Stimulated activated CD4-positive, alpha-beta T cell treated with anti-CD3 and anti-CD28 coated beads, TNF-alpha, amount 100 ng/mL, for 48 hours (primary cell): Measurements from ENCODE around the gene PDE1C.

Source experiments
- DNase-seq, 3 donors: peaks; one replicate each; pipeline ENCODE4 v3.0.0-alpha.2; 2020; ENCODE audit warnings: low read depth in 3 of 3

PDE1C gene

DNA sequence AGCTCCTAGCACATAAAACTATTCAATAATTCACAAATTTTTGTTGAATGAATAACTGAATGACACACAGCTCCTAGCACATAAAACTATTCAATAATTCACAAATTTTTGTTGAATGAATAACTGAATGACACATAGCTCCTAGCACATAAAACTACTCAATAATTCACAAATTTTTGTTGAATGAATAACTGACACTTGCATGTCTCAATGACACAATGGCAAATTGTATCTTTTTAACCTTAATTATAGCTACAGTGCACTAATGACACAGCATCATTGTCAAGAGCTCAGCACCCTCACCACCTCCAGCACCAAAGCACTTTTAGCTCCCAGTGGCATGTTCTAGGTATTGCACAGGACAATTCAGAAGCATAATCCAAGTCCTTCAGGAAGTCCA, 131.6 kb downstream of the PDE1C start:
- DNase-seq: no peak

DNA sequence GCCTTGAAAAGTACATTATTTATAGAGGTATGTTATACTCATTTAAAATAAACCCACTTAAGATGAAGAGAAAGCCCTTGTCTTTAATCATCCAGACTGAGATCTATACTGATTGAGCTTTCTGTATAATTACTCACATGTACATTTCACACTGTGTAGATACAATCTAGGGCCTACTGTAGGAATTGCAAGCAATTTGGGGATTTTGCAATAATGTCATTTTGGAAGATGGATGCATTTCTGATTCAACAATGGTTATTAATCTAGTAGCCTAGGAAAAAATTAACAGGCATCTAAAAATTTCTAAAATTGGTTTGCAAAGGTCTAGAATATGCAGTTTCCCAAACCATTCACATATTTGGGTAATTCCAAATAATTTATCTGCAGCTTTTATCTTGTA, 132.2 kb downstream of the PDE1C start:
- DNase-seq: no peak

DNA sequence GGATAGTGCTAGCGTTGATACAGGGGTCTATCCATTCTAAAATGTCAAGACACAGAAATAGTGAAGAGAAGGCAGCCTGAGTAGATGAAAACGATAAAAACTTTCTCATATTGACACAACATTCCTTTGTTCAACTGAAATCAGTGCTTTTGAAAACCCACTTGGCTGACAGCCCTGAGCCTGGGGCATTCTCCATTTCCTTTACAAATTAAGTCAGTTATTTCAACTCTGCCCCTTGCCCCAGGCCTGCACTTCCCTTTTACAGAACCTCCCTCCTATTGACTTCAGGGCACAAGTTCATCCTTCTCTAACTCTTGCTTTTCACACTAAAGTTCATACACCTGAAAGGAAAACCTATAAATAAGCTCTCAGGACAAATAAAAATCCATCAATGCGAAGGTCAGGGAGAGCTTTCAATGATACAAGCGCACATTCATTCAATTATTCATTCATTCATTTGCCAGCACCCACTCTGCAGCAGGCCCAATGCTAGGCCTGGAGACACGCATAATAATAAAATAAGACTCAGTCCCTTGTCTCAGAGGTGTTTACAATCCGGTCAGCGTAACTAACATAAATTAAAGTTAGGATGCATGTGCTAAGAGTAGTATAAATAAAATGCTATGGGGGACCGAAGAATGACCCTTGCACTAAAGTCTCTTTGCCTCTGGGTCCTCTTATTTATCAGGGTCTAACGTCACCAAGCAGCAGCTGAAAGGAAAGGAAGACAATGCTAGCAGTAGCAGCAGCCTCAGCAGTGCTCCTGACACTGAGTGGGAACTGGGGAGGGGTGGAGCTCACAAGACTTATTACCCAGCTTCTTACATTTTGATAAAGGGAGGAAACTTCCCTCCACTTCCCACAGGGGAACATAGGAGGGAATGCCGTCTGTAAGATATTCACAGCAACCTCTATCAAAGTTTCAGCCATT, 134.8 kb downstream of the PDE1C start:
- no peak for DNase-seq

DNA sequence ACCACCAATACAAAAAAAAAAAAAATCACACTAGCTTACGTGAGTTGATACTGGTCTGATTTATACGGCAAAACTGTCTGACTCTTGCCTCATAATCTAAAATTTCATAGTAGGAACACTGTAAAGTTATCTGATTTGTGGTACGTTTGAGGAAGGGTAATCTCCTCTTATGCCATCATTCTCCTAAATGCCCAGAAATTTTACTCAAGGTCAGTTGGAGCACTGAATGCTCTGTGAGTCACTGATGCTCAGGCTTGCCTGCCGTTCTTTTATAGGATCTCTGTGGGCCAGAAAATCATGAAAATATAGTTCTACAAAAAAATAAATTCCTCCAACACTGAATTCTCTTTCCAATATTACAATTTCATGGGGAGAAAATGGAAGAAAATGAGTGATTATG, 135.7 kb downstream of the PDE1C start:
- DNase-seq: no peak

DNA sequence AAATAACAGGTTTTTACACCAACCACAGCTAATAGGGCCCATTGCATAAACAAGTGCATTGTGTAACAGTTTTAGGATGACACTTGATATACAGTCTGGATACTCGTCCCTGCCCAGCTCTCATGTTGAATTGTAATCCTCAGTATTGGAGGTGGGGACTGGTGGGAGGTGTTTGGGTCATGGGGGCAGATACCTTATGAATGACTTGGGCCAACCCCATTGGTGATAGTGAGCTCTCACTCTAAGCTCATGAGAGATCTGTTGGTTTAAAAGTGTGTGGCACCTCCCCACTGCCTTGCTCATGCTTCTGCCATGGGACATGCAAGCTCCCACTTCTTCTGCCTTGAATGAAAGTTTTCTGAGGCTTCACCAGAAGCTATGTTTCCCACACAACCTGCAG, 136.7 kb downstream of the PDE1C start:
- DNase-seq: no peak

DNA sequence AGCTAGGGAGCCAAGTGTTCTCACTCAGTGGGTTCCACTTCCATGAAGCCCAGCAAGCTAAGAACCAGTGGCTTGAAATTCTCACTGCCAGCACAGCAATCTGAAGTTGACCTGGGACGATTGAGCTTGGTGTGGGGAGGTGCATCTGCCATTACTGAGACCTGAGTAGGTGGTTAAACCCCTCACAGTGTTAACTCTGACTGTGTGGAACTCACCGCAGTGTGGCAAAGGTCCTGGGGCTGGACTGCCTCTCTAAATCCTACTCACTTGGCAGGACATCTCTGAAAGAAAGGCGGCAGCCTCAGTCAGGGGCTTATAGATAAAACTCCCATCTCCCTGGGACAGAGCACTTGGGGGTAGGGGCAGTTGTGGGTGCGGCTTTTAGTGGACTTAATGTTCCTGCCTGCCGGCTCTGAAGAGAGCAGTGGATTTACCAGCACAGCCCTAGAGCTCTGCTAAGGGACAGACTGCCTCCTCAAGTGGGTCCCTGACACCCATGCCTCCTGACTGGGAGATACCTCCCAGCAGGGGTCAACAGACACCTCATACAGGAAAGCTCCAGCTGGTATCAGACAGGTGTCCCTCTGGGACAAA, 143.1 kb downstream of the PDE1C start:
- DNase-seq: no peak

DNA sequence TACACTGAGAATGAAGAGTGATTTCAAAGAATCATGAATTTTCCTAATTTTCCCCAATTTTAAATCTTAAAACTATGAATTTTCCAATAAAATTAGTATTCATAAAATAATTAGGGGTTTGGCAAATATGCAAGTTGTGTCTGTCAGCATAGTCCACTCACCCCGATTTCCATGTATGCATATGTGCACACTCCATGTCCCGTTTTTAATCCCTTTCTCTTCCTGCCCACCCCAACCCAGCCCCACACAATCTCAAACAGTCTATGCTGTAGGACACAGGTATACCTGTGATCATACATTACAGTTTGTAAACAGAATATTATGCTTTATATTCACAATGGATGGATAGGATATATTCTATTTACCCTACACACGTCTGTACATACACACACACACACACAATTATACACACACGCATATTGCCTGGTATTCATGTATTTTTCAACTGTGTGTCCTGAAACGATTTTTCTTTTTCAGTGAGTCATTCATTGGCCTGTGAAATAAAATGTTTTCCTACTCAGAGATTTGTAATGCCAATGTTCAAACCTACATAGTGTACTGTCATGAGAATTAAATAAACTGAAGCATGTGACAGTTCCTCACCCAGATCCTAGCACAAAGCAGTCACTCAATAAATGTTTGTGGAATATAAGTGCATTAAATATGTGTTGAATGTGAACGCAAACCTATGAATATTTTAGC, 144.3 kb downstream of the PDE1C start:
- DNase-seq: no peak

DNA sequence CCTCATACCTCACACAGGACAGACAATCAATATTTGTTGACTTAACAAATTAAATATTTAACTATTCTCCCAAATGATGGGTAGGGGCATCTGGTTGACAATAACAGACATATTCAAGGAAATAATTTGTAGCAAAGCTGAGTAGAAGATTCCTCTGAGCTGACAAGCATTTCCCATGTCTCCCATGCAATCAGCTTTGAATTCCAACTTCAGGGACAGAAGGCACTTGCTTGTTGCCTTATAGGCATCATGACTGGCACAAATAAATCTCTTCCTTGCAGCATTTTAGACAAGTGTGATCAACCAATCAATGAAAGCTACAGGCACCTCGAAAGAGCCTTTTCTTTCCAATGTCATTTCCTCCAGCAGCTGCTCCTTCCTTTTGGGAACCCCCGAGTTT, 146.0 kb downstream of the PDE1C start:
- no peak for DNase-seq

DNA sequence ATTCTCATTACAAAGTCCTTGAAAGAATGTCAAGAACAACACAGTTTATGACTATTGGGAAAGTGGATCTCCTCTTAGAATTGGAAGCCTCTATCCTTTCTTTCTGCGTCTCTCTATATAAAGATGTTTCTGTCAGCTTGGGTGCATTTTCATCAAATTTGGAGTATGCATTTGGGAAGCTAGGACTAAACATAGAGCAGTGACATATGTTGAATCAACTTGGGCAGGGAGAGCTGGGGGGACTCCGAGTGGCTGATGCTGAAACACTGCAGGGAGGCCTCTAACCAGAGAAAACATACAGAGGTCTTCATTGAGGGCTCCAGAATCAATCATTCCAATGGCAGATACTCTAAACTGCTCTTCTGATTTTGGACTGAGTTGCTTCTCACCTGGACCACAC, 147.4 kb downstream of the PDE1C start:
- DNase-seq: no peak

DNA sequence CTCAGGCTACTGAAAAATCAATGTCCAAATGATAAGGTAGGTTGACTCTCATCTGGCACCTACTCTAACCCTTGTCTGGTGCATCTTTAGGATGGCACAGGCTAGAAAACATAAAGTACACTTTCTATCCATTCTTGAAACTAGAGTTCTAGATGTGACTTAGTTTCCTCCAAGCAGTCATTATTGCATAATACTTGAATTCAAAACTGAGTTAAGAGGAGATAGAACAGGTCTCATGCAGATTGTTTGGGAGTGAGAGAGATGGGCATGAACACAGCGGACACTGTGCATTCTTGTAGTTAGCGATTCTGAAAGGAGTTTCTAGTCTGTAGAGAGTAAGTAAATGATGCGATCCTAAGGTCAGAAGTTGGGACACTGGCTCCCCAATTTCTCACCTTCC, 149.2 kb downstream of the PDE1C start:
- no peak for DNase-seq

DNA sequence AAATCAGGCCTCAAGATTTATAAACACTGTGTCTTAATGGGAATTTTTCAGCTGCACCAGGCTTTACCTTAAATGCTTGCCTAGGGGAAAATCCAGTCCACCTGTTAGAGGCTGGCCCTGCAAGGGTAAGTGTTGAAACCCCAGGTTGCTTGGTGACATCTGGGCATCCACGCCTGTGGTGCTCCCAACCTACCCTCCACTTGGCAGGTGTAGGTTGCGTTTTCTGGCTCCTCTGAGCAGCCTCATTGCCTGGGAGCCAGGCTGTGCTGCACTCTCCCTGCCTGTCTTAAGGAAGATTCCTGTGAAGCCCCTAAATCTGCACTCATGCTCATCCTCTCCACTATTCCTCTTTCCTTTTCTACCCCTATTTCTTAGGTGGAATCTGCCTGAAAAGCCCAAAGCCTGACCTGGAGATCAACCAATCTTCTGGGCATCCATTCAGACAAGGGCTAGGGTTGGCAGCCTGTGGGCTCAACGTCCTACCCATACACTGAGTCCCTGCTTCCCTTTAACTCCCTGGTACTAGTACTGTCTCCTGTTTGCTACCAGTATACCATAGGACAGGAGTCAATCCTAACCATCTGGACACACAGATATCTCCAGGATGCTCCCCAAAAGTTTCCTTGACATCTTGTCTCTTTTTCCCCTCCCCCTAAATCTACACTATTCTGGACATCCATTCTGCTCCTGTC, 150.4 kb downstream of the PDE1C start:
- no peak for DNase-seq

DNA sequence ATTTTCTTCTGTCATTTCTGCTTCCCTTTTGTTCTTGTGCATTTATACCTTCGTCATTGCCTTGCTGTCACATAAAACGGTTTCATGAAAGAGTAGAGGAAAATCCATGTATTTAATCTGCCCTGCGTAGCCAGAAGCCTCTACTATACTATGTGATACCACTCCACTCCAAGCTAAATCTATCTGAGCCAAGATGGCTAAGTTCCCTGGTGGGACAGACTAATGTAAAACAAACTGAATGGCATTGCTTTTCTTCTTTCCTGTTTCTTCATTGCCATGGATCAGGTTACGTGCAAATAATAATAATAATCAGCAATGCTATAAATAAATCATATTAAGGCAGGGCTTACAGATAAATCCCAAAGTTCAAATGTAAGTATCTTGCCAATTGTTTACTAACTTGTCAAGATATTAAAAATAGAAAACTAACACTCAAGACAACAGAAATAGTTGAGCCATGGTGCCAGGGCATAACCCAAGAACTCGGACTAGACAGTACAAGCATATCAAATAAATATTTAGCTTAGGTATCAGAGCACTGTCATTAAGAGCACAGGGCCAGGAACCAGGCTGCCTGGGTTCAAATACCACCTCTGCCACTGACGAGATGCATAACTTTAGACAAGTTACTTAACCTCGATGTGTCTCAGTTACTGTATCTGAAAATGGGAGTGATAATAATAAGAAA, 151.4 kb downstream of the PDE1C start:
- DNase-seq: no peak

DNA sequence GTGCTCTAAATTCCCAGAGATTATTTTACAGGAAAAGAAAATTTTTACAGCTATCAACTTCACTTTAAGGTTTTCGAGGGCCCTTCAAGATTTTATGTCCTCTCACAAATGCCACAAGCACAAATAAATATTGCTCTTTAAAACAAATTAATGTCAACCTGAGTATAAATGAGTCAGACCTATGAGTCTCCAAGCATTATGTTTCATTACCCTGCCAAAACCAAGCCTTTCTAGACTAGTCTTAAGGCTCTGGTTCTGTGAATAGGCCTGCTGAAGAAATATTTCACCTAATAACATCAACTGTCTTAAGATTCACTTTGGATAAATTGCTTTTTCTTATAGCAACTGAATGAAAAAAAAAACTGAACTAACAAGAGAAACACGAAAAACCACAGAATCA, 153.0 kb downstream of the PDE1C start:
- DNase-seq: no peak

DNA sequence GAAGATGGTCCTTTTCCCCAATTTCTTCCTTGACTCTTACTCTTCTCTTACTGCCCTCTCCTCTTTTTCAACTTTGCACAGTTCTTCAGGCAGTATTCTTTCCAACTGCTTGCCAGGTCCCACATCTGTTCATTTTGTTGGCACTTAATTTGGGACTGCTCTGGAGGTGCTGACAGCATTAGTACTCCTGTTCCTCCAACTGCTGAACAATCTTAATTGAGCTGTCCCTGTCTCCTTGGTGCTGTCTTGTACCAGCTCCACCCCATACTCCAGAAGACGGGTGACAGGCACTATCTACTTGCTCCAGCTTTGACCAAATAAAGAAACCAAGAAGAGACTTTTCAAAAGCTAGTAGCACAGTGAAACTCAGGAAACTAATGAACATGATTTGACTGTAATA, 160.0 kb downstream of the PDE1C start:
- no peak for DNase-seq

DNA sequence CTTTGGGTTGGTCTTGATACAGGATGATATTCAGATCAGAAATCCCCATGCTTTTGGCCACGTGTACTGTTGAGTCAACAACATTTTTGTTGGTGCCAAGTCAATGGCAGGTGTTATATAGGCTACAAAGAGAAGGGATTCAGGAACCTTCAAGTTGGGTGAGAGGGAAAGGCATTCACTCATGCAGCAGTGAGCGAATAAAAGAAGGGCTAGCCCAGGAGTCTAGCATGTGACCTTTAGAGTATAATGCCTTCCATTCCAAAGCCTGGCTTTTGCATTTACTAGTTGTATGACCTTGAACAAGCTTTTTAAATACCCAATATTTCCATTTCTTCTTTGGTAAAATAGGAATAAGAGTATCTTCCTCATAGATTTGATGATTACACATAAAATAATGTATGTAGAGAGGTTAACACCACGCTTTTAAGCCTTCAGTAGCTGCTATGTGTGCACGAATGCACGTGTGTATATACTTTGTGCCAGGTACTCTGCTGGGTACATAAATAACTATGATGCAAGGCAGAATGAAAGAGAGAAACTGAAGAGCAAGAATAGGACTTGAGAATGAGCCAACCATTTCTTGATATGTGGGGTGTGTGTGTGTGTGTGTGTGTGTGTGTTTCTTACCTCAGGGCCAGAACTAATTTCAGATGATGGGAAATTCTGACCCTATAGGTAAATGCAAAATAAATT, 163.6 kb downstream of the PDE1C start:
- DNase-seq: no peak

DNA sequence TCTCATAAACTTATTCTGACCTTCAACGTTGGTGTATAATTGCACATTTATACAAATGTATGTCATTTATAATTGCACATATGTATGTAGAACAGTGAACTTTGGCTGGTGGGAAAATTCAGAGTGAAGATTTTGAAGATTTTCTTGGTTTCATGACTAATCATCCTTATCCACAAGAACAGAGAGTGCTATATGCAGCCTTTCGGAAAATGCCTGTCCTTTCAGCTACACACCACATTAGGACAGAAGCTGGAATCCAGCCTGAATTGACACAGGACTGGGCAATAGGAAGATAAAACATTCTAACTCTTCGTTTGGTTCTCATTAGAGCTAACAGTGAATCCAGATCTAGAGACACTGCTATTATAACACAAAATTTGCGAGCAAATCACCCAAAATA, 166.2 kb downstream of the PDE1C start:
- DNase-seq: no peak

DNA sequence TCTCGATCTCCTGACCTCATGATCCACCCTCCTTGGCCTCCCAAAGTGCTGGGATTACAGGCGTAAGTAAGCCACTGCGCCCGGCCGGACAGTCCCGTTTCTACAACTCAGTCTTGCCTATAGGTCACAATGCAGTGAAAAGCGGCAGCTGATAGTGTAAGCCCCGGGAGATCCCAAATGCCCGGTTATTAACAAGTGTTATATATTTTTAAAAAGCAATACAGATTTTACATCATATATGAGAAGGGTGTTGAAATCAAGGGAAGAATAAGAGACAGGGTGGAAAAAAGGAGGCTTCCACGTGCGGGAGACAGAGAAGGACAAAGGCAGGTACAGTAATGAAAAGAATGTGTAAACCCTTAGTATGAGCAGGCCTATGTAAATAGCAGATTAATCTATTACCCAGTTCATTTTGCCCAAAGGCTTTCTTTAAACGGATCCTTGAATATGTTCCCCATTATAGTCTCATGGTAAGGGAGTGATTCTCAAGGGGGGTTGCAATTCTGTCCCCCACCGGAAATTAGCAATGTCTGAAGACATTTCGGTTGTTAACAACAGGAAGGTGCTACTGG, 170.8 kb downstream of the PDE1C start:
- no peak for DNase-seq

DNA sequence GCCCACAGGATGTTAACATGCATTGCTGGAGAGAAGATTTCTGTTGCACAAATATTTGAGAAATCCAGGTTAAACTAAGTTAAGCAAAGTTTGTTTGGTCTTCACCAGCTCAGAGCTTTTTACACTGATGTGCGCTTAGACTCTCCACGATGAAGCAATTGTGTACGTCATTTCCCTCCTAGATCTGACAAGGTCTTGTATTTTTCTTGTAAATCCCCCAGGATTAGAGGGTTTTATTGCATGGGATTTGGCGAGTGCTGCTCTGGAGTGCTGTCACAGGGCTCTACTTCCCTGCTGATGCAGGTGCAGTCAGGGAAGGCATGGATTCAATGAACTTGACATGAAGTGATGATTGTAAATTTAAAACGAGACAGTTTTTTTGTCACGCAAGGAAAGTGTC, 173.3 kb downstream of the PDE1C start:
- no peak for DNase-seq

DNA sequence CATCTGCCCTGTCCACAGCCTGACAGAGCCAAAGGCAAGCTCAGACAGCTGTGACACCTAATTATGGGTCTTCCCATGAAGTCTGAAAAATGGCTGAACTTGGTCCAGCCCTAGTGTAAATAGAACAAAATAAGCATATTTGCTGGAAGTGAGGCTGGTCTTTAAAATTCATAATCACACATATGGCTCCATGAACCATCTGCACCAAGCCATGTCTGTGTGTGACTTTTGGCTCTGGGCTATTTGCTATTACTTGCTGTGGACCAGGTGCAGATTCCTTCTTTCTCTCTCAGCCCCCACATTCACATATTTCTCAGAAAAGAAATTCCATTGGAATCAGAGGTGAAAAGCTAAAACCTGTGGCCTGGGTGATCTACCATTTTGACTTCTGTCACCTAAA, 175.9 kb downstream of the PDE1C start:
- DNase-seq: no peak

DNA sequence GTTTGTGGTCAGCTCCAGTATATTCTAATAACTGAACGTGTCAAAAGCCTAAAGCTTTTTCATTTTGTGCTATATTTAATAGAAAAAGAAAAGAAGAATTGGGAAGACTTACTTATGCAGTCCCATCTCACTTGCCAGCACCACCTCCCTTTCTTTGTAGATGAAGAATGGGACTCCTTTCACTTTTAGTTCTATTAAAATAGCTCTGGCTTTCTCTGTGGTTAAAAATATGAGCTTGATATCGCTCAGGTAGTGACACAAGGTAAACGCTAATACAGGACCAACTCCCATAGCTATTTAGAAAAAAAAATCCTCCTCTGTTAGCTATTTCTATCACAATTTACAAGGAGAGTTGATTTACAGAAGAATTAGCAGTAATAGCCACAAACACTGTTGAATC, 176.8 kb downstream of the PDE1C start:
- DNase-seq: no peak
